Ishikawa (cell line): ENCODE results near the gene CSPG5.

Experiments used
- EP300 ChIP-seq: IDR thresholded peaks from 2 replicates; pipeline ENCODE4 v1.6.1; 2012; ENCODE audit warnings: borderline replicate concordance
- TAF1 ChIP-seq: IDR thresholded peaks from 2 replicates; pipeline ENCODE4 v1.6.1; 2012; ENCODE audit warnings: low read depth, mild to moderate bottlenecking
- ZBTB7A ChIP-seq: IDR thresholded peaks from 2 replicates; pipeline ENCODE4 v1.6.1; 2012; ENCODE audit warnings: low read depth

DNA sequence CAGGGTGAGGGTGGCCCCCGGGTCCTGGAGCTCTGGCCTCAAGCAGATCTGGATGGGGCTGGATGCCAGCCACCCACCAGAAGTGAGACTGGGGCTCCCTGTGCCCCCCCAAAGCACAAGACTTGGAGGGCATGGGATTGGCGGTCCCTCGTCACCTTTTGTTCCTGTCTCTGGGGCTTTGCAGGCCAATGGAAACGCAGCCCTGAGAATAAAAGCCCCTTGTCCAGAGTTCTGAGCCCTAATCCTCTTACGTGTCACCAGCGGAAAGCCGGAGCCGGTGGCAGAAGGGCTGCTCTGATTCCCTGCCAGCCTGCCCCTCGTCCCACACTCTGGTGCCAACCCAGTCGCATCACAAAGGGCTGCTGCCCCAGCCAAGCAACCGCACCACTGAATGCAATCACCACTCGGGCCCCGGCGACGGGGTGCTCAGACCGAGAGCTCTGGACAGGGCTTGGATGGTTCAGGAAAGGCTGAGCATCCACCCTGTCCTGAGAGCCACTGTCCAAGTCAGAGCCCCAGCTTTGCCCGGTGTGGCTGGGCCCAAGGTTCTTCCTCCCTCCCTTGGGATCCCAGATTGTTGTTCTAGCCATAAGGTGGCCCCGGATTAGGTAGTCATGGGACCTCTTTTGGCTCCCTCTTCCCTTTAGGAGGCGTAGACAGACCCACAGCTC, 42.3 kb downstream of the CSPG5 start:
- no peak for TF ChIP-seq TAF1
- no peak for TF ChIP-seq EP300
- TF ChIP-seq ZBTB7A = no peak
